GM19035 (cell line): ENCODE measurements around the gene PAX8.
"Not testable (repeated sequence)": the region's sequence is repeated elsewhere in the genome, so short reads cannot be mapped to it uniquely, and the experiment has no call there.

Experiments used
- ATAC-seq: cut with Tn5 transposase; IDR thresholded peaks from one replicate; pipeline ENCODE4 v1.9.1; 2021; ENCODE audit not compliant: unreplicated experiment

PAX8 gene

GRCh38 chr2:113291191-113291590, 12.5 kb upstream of the PAX8 start:
- ATAC-seq, result no peak

GRCh38 chr2:113288674-113289149, 10.0 kb upstream of the PAX8 start:
- ATAC-seq, result not testable (repeated sequence)

- not testable (repeated sequence) for ATAC-seq
These were observed 9.5 kb upstream of the PAX8 start for GRCh38 chr2:113288117-113288673.

GRCh38 chr2:113285816-113286215, 7.1 kb upstream of the PAX8 start:
- ATAC-seq, result no peak

GRCh38 chr2:113284999-113285398, 6.3 kb upstream of the PAX8 start:
- ATAC-seq, result not testable (repeated sequence)

- ATAC-seq, result no peak
These were observed 5.8 kb upstream of the PAX8 start for GRCh38 chr2:113284476-113284875.

- no peak for ATAC-seq
These were observed 5.1 kb upstream of the PAX8 start for GRCh38 chr2:113283704-113284284.

GRCh38 chr2:113282747-113283533, 4.2 kb upstream of the PAX8 start:
- no peak for ATAC-seq

- ATAC-seq, result no peak
These were observed 3.4 kb upstream of the PAX8 start for GRCh38 chr2:113281910-113282746.

GRCh38 chr2:113278073-113278741, 514 bp downstream of the PAX8 start:
- ATAC-seq, result no peak

GRCh38 chr2:113277474-113278072, 1.1 kb downstream of the PAX8 start:
- no peak for ATAC-seq

- ATAC-seq, result no peak
These were observed 1.8 kb downstream of the PAX8 start for GRCh38 chr2:113276761-113277425.

GRCh38 chr2:113276216-113276760, 2.4 kb downstream of the PAX8 start:
- no peak for ATAC-seq

GRCh38 chr2:113275556-113276215, 3.0 kb downstream of the PAX8 start:
- no peak for ATAC-seq

- ATAC-seq, result no peak
These were observed 4.3 kb downstream of the PAX8 start for GRCh38 chr2:113274432-113274831.

- no peak for ATAC-seq
These were observed 4.7 kb downstream of the PAX8 start for GRCh38 chr2:113273981-113274380.

GRCh38 chr2:113273027-113273551, 5.6 kb downstream of the PAX8 start:
- no peak for ATAC-seq

GRCh38 chr2:113272477-113272876, 6.2 kb downstream of the PAX8 start:
- no peak for ATAC-seq
